ENCODE data around the gene ABCA10.
"Not testable (repeated sequence)": the region's sequence is repeated elsewhere in the genome, so short reads cannot be mapped to it uniquely, and the experiment has no call there.

Gene ABCA10

GRCh38 chr17:69176457-69176795 is 52.2 kb downstream of the ABCA10 start:
- TF ChIP-seq, protein P1, sequence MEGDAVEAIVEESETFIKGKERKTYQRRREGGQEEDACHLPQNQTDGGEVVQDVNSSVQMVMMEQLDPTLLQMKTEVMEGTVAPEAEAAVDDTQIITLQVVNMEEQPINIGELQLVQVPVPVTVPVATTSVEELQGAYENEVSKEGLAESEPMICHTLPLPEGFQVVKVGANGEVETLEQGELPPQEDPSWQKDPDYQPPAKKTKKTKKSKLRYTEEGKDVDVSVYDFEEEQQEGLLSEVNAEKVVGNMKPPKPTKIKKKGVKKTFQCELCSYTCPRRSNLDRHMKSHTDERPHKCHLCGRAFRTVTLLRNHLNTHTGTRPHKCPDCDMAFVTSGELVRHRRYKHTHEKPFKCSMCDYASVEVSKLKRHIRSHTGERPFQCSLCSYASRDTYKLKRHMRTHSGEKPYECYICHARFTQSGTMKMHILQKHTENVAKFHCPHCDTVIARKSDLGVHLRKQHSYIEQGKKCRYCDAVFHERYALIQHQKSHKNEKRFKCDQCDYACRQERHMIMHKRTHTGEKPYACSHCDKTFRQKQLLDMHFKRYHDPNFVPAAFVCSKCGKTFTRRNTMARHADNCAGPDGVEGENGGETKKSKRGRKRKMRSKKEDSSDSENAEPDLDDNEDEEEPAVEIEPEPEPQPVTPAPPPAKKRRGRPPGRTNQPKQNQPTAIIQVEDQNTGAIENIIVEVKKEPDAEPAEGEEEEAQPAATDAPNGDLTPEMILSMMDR (IDR thresholded peaks at IDR 0.05; ENCODE audit: low read depth, low read length), result no peak
- no peak for DNase-seq (ENCODE audit: extremely low read depth, low read depth)

DNA sequence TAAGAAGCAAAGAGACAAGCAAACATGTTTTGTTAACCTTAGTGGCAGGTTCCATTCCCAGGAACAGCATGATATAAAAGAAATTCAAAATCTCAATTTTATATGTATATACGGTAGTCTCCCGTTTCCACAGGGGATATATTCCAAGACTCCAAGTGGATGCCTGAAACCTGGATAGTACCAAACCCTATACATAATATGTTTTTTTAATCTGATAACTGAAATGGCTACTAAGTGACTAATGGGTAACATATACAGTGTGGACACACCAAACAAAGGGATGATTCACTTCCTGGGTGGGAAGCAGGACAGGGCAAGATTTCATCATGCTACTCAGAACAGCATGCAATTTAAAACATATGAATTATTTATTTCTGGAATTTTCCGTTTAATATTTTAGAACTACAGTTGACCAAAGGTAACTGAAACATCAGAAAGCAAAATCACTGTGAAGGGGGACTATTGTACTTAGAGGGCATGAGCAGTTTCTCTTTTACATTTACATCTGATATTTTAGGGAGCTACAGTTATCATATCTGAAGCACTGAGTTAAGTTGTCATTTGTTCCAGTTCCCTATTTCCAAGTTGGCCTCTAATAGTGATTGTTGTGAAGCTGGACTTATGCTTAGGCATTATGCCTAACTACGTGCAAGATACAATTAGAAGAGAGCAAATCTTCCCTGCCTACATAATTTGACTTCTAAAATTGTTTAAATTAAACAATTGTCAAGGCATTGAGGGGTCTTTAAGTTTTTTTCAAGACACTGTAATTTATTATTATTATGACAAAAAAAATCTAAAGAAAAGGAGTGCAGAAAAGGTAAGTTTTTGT is 52.8 kb downstream of the ABCA10 start:
- TF ChIP-seq, protein P1 (IDR thresholded peaks at IDR 0.05; ENCODE audit: low read depth, low read length), result no peak
- peak; percentile 30 for DNase-seq (ENCODE audit: extremely low read depth, low read depth)

DNA sequence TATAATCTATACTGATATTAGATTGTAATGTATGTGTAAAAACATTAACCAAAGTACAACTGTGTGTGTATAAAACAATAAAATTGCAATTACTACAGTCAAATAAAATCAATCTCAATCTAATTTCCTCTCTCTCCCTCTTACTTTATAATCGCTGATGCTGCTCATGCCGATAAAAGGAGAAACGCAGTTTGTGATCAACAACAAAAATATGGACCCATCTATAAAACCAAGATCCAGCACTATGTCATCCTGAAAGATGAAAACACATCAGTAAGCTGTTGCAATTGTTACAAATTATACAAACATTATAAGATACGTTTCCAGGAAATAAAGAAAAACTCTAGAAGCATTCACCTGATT is 53.4 kb downstream of the ABCA10 start:
- TF ChIP-seq, protein P1 (IDR thresholded peaks at IDR 0.05; ENCODE audit: low read depth, low read length), result no peak
- no peak for DNase-seq (ENCODE audit: extremely low read depth, low read depth)

- TF ChIP-seq, protein P1 (IDR thresholded peaks at IDR 0.05; ENCODE audit: low read depth, low read length), result no peak
- no peak for DNase-seq (ENCODE audit: extremely low read depth, low read depth)
Observed at GRCh38 chr17:69173118-69173517, 55.5 kb downstream of the ABCA10 start.

GRCh38 chr17:69170377-69170776 is 58.2 kb downstream of the ABCA10 start:
- TF ChIP-seq, protein P1 (IDR thresholded peaks at IDR 0.05; ENCODE audit: low read depth, low read length), result no peak
- no peak for DNase-seq (ENCODE audit: extremely low read depth, low read depth)

DNA sequence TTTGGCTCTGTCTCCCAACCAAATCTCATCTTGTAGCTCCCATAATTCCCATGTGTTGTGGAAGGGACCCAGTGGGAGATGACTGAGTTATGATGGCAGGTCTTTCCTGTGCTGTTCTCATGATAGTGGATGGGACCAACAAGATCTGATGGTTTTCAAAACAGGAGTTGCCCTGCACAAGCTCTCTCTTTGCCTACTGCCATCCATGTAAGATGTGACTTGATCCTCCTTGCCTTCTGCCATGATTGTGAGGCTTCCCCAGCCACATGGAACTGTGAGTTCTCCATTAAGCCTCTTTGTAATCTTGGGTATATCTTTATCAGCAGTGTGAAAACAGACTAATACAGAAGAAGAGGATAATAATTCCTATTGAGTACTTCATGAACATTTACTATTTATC is 60.0 kb downstream of the ABCA10 start:
- DNase-seq (ENCODE audit: extremely low read depth, low read depth), result not testable (repeated sequence)

- TF ChIP-seq, protein P1 (IDR thresholded peaks at IDR 0.05; ENCODE audit: low read depth, low read length), result no peak
- no peak for DNase-seq (ENCODE audit: extremely low read depth, low read depth)
Observed at GRCh38 chr17:69166957-69167356, 61.7 kb downstream of the ABCA10 start.

- no peak for DNase-seq (ENCODE audit: extremely low read depth, low read depth)
- TF ChIP-seq, protein P1 (IDR thresholded peaks at IDR 0.05; ENCODE audit: low read depth, low read length), result no peak
Observed at GRCh38 chr17:69164206-69164605, 64.4 kb downstream of the ABCA10 start.
